GM19372 (cell line): ENCODE data around the gene CWC15.
A peak's percentile ranks its signal among the peaks of the same experiment; 100 is the strongest.
"Not testable (repeated sequence)": the region's sequence is repeated elsewhere in the genome, so short reads cannot be mapped to it uniquely, and the experiment has no call there.

Source experiments
- ATAC-seq: cut with Tn5 transposase; IDR thresholded peaks from one replicate; pipeline ENCODE4 v1.9.1; 2021; ENCODE audit warnings: mild to moderate bottlenecking, low read depth, moderate library complexity; ENCODE audit not compliant: unreplicated experiment

The CWC15 gene

DNA sequence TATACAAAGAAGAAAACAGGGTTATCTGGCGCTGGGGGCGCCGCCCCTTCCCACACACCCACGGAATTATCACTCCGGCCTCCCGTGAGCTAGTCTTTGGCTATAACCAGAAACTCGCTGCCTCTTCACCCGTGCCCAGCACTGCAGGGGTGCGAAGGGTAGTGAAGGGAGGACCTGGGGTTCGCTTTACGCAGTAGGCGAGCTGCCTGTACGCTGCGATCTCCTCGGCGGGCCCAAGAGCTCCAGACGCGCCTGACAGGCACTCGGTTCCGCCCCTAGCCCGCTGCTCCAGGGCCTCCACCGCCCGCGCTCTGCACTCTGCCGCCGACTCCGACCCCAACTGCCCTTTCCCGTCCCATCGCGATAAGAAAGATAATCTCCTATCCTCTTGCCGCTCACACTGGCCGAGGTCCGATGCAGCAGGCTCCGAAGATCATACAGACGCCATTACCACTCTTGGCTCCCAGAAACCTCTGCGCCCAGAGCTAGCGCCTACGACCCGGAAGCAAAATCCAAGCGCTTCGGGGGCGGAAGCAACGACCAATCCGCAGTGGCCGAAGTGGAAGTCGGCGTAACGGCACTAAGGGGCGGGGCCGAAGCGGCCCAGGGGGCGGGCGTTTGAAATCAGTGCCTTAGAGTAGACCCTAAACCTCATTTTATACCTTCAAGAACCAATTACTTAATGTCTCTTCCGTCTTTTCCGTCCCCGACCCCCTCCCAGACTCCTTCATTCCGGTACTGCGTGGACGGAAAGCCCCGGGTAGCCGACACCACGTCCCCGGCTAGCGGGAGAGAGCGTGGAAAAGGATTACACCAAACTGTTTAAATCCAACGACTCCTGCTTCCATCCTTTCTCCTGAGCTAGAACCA is at the start of gene CWC15, which contains the start of gene KDM4D:
CWC15 (minus strand) TSS at position 458 of the 870 bp plus-strand sequence. CDS start 1,371 bp downstream, outside the sequence.
KDM4D (plus strand) TSS at position 611 of the 870 bp plus-strand sequence. CDS start 23,664 bp downstream, outside the sequence.
- peak; percentile 100 for ATAC-seq

DNA sequence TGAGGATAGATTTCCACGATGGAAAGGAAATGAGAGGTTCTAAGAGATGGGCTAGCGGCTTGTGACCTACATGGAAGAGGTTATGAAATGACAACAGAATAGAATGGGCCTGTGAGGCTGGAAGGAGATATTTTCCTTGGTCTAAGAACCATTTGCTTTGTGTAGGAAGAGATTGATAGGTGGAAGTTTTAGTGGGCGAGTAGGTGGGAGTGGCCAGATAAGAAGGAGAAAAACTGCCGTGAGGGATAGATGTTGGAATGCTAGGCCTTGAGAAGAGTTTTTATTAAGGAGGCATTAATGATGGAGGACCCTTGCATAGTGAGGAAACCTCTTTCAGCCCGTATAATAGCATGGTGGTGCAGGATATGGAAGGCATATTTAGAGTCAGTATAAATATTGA is 48.1 kb upstream of the CWC15 start:
- not testable (repeated sequence) for ATAC-seq

DNA sequence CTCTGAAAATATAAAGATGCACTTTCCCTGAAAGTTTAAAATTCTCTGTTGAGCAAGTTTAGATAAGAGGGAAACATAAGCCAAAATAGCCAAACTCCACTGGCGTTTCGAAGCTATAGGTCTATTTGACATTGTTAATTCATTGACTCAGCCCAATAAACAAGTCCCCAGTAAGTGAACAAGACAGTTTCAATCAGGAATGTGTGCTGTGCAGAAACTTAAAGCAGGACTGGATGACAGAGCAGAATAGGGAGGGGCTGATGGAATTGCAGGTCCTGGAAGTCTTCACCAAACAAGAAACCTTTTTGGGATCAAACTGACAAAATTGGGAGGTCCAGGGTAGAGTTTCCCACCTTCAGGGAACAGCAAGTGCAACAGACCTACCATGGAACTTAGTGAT is 42.8 kb upstream of the CWC15 start:
- no peak for ATAC-seq

DNA sequence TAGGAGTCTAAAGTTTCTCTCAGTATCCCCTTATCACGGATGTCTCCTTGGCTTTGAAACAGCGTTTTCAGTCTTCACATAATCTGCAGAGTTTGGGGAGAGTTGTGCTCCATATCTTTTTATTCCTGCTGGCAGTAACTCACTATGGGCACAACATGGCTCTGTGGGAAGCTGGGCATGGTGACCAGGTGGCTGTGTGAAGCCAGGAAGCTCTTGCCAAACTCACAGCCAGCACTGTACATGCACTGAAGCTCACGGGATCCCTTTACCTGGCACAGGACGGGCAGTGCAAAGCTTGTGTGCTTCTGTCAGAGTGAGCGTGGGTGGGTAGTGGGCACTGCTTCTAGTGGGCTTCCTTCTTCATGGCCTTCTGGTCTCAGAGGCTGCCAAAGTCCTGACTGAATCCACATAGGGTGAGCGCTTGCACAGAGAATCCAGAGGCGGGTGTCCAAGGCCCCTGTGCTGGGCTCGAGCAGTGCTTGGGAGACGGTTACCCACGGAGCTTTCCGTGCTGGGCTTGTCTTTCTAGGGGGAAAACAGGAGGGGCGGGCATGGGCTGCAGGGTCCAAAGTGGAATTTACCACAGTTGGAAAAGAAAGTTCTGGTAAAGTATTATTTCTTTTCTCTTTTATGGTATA is 40.9 kb upstream of the CWC15 start:
- ATAC-seq: no peak

DNA sequence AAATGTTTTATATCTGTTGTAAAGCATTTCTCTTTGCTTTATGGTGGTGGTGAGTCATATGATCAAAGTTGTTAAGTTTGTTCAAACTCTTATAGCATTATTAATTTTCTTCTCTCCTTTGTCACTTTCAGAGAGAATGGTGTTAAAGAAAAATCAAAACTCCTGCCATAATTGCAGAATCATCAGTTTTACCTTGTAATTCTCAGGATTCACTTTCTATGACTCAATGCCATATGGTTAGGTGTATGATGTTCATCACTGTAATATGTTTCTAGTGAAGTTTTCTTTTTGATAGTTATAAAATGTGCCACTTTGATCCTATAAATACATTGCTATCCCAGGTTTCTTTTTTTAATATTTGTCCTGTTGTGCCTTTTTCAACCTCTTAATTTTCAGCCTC is 38.0 kb upstream of the CWC15 start:
- no peak for ATAC-seq

DNA sequence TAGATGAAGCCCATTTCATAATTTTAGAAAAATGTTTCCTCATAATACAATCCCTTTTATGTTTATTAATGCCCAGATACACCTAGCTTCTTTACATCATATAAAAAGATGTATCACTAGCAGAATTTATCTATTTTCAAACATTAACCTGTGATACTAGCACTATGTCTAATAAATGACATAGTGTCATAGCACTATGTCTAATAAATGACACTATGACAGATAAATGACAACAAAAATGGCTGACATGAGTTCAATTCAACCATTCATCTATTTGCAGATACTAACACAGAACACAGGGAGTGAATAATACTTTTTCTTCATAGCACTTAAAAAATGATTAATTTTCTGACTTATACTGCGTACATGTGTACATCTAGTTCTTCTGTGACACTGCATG is 32.3 kb upstream of the CWC15 start:
- ATAC-seq: no peak

DNA sequence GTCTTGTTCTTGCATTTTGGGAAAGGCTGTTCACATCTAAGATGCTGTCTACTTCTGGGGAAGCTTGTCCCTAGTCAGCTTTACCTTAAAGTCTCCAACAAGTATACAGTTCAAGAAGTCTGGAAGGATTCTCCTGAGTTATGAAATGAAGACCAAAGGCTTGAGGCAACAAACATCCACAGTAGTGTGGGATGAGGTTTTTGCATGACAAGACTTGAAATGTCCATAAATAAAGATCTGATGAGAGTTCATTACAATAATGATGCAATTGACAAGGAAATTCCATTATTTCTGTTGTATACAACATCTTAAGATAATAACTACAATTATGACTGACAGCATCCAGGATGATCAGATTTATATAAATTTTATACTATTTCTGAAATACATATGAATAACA is 30.4 kb upstream of the CWC15 start:
- ATAC-seq: no peak

DNA sequence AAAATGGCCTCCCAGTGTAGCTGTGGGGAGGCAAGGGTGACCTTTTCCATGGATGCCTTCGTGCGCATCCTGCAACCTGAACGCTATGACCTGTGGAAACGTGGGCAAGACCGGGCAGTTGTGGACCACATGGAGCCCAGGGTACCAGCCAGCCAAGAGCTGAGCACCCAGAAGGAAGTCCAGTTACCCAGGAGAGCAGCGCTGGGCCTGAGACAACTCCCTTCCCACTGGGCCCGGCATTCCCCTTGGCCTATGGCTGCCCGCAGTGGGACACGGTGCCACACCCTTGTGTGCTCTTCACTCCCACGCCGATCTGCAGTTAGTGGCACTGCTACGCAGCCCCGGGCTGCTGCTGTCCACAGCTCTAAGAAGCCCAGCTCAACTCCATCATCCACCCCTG is 24.9 kb upstream of the CWC15 start:
- ATAC-seq: no peak

DNA sequence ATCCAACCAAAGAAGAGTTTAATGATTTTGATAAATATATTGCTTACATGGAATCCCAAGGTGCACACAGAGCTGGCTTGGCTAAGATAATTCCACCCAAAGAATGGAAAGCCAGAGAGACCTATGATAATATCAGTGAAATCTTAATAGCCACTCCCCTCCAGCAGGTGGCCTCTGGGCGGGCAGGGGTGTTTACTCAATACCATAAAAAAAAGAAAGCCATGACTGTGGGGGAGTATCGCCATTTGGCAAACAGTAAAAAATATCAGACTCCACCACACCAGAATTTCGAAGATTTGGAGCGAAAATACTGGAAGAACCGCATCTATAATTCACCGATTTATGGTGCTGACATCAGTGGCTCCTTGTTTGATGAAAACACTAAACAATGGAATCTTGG is 24.1 kb upstream of the CWC15 start:
- ATAC-seq: no peak

DNA sequence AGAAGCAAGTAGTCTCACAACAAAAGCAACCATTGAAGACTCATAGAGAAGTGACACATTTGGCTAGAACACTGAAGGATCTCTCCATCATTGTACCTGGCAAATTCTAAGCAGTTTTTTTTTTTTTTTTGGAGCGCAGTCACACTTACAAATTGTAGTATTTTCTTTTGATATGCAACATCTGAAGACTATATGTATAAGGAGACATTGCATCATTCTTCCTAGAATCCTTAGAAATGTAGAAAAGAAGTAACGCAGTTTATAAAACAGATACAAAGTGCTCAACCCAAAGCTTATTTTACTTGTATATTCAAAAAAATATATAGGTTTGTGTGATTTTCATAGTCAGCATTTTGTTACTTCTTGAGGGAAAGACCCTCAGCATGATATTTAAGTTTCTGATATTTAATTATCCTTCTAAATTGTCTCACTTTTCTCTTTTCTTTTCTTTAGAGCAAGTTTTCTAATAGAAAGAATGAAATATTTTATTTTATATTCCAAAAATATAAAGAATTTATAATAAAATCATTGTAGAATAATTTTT is 20.1 kb upstream of the CWC15 start:
- no peak for ATAC-seq

DNA sequence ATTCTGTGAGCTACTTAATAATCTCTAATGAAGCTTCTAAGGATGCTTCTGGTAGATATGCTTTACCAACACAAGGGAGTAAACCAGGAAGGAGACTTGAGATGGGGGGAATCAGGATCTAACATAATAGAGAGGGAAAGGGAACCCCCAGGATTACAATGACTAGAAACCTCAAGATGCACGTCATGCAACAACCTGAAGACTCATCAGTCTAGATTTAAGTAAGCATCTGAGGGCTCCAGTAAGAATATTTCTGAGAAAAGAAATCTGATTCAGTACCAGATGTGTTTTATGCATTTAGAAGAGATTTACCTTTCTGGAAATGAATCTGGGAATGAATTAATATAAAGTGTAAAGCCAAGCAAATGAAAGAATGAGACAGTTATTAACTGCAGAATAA is 15.4 kb upstream of the CWC15 start:
- no peak for ATAC-seq

DNA sequence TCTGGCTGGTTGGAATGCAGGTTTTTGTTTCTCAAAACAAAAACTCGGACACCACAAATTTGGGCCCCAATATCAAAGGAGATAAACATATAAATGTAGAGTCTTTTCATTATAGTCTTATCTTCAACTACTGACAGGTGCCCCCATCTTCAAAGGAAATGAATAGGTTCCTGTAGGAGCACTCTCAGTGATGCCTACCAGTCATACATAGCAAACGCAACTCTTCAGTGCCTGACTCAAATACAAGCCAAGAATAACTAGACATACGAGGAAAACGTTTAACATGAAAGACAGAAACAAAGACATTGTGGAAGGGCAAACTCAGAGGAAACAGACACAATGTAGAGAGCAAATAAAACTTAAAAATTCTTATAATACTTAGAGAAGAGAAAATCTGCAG is 14.0 kb upstream of the CWC15 start:
- ATAC-seq: no peak

DNA sequence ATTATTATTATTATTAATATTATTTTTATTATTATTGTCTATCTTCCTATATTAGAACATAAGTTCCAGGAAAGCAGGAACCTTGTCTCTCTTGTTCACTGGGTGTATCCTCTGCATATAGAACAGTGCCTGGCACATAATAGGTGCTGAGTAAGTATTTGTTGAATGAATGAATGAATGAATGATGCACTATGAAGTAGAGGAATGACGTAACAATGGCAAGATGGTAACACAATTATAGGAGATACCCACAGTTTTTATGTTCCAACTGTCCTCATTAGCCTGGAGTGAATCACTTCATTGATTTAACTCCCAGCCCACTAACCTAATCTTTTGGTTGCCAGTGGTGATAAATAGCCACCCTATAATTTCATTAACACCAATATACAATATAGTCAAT is 2.2 kb upstream of the CWC15 start:
- no peak for ATAC-seq

DNA sequence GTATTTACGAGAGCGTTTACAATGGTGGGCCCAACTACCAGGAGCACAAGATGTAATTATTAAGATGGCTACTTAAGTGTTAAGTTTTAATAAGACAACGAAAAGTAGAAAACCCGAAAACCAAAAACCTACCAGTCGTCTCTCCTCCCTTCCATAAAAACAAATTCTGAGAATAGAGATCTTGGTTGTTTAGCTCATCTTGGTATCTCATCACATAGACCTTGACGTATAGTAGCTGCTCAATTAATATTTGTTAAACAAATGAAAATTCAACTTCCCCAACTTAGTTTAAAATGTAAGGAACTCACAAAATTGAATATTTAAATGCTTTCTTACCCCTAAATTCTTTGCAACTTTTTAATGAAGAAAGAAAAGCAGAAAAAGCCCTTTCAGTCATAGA is 822 bp upstream of the CWC15 start:
- ATAC-seq: no peak

DNA sequence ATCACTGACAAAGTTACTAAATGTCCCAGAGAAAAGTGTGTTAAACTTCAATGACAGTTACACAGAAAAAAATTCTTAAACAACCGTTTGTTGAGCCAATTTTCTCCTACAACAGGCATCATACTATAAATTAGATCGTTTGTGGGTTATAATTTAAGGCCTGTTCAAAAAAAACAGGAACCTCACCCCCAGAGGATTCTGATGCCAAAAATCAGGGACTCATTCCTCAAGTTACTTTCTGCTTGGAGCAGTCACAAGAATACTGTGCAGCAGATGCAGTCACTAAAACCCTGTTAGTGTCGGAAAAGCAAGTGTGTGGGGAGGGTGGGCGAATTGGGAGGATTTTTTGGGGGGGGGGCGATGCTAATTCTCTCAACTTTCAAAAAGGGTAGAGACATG is 657 bp downstream of the CWC15 start:
- no peak for ATAC-seq

DNA sequence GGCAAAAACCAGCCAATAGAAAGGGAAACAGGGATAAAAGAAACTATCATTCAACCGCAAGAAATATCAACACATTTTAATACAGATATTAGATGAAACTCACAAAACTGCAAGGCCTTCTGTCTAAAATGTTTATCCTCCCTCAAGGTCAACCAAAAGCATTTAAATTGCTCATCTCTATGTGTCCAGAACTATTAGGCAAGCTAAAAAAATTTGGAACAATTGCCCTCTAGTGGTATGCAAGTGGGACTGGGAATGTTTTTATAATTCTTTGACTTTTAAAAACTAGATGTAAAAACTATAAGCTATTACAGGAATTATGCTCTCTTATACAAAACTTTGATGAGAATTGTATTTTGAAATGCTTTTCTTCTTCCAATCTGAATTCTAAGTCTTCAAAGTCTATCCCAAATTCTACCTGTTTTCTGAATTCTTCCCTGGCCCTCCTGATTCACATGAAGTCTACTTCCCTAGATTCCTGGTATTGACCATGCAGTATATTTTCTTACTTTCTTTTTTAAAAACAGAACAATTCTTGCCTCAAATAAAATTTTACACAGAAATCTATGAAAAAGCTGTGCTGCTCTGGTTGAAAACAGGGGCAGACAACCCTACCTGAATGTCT is 4.9 kb downstream of the CWC15 start:
- no peak for ATAC-seq

DNA sequence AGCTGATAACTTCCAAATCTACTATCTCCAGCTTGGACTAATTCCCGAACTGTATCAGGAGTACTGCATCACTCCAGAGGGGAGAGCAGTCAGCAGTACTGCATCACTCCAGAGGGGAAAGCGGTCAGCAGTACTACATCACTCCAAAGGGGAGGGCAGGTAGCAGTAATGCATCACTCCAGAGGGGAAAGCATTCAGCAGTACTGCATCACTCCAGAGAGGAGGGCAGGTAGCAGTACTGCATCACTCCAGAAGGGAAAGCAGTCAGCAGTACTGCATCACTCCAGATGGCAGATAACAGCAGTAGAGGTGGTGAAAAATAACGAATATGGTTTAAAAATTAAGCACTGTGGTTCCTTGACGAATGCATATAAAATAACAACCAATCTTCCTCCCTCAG is 8.4 kb downstream of the CWC15 start:
- no peak for ATAC-seq

DNA sequence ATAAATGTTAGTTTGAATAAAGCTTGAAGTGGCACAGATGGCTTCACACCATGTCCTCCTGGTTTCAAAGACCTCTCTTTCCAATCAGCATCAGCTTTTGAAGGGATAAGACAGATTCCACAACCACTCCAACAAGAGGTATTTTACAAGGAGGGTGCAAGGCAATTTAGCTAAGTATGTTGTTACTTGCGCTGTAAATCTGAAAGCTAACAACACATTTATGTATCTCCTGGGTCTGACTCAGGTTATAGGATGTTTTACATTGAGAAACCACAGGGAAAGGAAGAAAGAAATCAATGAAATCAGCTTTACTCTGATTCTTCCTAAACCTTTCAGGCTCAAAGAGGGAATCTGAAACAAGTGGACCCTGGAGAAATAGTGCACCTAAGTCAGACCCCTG is 12.1 kb downstream of the CWC15 start:
- ATAC-seq: no peak

DNA sequence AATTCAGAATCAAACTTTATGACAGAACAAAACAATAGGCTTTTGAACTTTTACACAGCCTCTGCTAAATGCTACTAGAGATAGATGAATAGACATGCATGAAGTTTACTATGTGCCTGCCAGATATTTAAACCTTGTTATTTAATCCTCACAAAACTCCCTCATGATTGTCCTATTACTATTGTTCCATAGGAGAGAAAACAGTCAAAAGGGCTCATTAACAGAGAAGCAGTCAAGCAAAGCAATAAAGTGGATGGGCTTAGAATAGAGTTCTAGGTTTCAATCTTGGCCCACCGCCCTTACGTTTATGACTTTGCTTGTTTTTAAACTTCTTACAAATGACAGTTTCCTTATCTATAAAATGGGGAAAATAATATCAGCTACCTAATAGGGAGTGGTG is 12.9 kb downstream of the CWC15 start:
- no peak for ATAC-seq

DNA sequence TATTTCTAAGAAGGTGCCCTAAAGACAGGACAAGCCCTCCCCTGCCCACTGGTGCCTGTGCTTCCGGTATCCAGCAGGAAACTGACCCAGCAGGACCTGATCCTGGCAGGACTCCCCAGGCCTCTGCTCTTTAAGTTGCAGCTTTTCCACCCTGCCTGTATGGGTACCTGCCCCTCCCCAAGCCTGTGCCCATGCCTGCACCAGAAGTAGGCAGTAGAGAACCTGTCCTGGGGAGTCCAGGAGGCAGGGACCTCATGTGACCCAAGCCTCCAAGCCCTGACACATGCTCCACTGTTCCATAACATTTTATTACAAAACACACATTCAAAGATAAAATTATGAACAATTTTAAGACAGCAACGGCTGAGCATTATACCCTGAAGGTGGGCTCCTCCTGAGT is 14.2 kb downstream of the CWC15 start:
- no peak for ATAC-seq

DNA sequence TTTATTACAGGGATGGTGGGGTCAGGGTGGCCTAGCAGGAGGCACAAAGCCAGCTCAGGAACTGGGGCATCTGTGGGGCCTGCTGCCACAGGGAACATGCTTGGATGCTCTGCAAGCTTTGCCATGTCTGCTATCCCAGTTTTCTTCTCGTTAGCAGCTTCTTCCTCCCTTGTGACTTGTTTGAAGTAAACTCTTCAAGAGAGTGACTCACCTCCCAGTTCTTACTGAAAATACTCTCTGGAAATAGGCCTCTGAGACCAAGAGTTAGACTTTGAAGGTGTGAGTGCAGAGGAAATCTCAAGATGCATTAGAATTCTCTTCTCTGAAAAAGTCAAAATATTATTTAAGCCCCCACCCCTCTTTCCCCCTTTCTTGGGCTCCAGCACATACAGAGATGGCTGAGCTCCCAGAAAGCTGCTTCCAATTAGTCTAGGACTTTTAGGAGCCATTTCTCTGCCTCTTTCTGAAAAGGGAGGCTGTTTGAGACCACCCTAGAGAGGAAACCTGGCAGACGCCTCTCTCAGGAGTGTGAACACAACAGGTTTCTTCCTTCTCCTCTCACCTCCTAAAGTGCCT is 15.1 kb downstream of the CWC15 start:
- no peak for ATAC-seq
